Stromal cell of bone marrow (primary cell): ENCODE measurements around the gene ADAMTS3.

Experiments
- DNase-seq: peaks from one replicate; pipeline ENCODE4 v3.0.0-alpha.2; 2012; ENCODE audit warnings: low read depth

The ADAMTS3 gene

GRCh38 chr4:72290737-72291136 lies 278.3 kb downstream of the ADAMTS3 start:
- no peak for DNase-seq

GRCh38 chr4:72286910-72287309 lies 282.1 kb downstream of the ADAMTS3 start:
- no peak for DNase-seq

- DNase-seq = no peak
Measured at GRCh38 chr4:72286185-72286584, 282.8 kb downstream of the ADAMTS3 start.

GRCh38 chr4:72283357-72283756 lies 285.7 kb downstream of the ADAMTS3 start:
- no peak for DNase-seq

DNA sequence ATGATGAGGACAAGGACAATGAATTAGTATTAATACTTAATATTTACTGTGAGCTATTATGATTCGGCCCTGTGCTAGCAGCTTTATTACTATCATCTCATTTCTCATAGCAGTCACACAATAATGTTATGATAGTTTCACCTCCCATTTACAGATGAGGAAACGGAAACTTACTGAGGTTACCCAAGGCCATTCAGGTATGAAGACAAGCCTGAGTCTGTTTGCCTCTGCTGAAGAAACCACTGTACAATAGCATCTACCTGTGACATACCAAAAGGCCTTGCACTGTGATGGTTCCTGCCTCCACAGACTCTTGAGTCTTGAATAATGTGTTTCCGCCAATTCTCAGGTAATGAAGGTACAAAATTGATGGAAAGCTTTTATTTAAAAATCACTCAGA lies 288.8 kb downstream of the ADAMTS3 start:
- no peak for DNase-seq

DNA sequence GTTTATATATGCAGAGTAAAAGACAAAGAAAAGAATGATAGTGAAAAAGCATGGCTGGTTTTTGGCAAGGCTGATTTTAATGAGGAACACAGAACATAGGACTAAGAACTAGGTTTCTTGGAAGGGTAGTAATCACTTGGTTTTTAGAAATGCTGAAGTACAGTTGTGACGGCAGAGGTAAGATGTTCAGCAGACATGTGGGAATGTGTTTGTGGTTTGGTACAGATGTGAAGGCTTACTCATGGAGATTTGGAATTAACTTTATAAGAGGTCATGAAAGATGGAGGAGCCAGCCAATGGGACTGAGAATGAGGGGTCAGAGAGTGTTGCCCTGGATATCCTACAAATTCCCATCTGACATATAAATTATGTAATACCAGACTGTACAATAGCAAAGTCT lies 293.6 kb downstream of the ADAMTS3 start:
- no peak for DNase-seq

DNA sequence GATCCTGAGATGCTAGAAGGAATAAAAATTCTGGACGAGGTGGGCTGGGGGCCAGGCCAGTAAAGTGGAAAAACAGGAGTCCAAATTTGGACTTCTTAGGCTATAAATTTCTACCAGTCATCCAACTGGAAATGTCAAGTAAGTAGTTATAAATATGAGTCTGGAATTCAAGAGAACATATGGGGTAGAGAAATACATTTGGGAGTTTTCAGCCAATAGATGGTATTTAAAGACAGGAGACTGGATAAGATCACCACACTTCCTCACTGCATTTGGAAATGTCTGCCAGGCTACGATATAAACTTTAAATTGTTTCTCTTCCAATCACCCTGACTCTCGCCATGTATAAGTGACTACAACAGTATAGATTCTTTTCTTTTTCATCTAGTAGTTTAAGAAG lies 294.8 kb downstream of the ADAMTS3 start:
- DNase-seq = no peak

- DNase-seq = no peak
Measured at GRCh38 chr4:72255269-72255668, 313.8 kb downstream of the ADAMTS3 start.

DNA sequence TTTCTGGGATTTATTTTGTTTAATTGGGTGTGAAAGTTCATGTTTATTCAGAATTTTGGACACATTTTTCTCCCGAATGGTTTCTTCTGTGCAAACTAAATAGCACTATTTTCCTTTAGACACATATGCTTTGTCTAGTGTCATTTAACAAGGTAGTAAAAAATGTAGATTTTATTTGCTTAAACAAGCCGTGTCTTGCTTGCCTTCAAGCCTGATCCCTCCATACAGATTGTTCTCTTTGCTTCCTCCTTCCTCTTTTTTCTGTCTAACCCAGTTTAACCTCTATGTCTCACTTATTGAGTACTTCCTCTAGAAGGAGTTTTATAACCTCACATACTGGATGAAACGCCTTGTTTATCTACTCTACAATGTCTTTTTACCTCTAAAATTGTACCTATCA lies 325.4 kb downstream of the ADAMTS3 start:
- no peak for DNase-seq

- DNase-seq = no peak
Measured at GRCh38 chr4:72239487-72240116, 329.4 kb downstream of the ADAMTS3 start.
